Glutamatergic neuron (in vitro differentiated cells): ENCODE results near the gene SSR1. TPM values are rescaled to one million over a fixed set of nuclear protein-coding genes. Genes with fewer than 3 reads are reported as not detected.
"Not testable (repeated sequence)": the region's sequence is repeated elsewhere in the genome, so short reads cannot be mapped to it uniquely, and the experiment has no call there.

ENCODE experiments used
- DNase-seq: peaks from one replicate; pipeline ENCODE4 v3.0.0; 2022
- H3K27ac Mint-ChIP-seq: one replicate; pipeline ENCODE4 v1.8.0; 2020; ENCODE audit warnings: mild to moderate bottlenecking, mixed read lengths, inconsistent platforms; ENCODE audit not compliant: unreplicated experiment
- H3K27me3 Mint-ChIP-seq: one replicate; pipeline ENCODE4 v1.8.0; 2020; ENCODE audit warnings: mild to moderate bottlenecking, moderate library complexity, mixed read lengths, inconsistent platforms; ENCODE audit not compliant: unreplicated experiment
- H3K36me3 Mint-ChIP-seq: one replicate; pipeline ENCODE4 v1.8.0; 2020; ENCODE audit warnings: mild to moderate bottlenecking, mixed read lengths, inconsistent platforms; ENCODE audit not compliant: unreplicated experiment
- H3K4me1 Mint-ChIP-seq: one replicate; pipeline ENCODE4 v1.8.0; 2020; ENCODE audit warnings: mild to moderate bottlenecking, low read depth, mixed read lengths, inconsistent platforms; ENCODE audit not compliant: unreplicated experiment
- H3K4me3 Mint-ChIP-seq: one replicate; pipeline ENCODE4 v1.8.0; 2020; ENCODE audit warnings: mild to moderate bottlenecking, mixed read lengths, inconsistent platforms; ENCODE audit not compliant: unreplicated experiment
- H3K9me3 Mint-ChIP-seq: one replicate; pipeline ENCODE4 v1.8.0; 2020; ENCODE audit warnings: mild to moderate bottlenecking, moderate library complexity, mixed read lengths, inconsistent platforms; ENCODE audit not compliant: unreplicated experiment
- total RNA-seq: library from RNA; stranded (reverse); fragmentation: NEBNext Ultra II Directional; extraction: Animal tissue kit (Norgen Biotek cat#: 25700); gene quantifications from one replicate; pipeline ENCODE4 v1.2.1, GENCODE V29; 2021; ENCODE audit not compliant: unreplicated experiment
- TF ChIP-seq, protein P1 (sequence below): fragments of 200-600 bp; sonication (generic); IDR thresholded peaks from one replicate; pipeline ENCODE4 v1.5.0; 2021; ENCODE audit not compliant: partially characterized antibody, unreplicated experiment

SSR1 gene
- total RNA-seq, 1 donor from 2014 or later, result 113 TPM

DNA sequence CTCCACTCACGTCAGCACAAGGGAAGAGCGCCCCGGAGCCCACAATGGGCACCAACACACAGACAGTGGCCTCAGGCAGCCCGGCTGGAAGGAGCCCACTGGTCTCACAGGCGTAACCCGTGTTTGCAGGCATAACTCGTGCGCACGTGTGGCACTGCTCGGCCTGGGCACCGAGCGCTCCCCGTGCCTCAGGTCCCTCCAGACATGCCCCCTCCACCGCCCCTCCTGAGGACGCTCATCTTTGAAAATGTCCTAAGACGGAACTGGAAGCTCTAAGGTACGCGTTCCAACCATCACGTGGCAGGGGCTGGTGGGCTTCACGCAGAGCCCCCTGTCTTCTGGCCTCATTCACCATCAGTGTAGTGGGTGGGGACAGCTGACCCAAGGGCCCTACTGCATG is 44.6 kb downstream of the SSR1 start:
- peaks cover 7% of the 10 kb centered on the region for H3K27me3 Mint-ChIP-seq
- TF ChIP-seq, protein P1, sequence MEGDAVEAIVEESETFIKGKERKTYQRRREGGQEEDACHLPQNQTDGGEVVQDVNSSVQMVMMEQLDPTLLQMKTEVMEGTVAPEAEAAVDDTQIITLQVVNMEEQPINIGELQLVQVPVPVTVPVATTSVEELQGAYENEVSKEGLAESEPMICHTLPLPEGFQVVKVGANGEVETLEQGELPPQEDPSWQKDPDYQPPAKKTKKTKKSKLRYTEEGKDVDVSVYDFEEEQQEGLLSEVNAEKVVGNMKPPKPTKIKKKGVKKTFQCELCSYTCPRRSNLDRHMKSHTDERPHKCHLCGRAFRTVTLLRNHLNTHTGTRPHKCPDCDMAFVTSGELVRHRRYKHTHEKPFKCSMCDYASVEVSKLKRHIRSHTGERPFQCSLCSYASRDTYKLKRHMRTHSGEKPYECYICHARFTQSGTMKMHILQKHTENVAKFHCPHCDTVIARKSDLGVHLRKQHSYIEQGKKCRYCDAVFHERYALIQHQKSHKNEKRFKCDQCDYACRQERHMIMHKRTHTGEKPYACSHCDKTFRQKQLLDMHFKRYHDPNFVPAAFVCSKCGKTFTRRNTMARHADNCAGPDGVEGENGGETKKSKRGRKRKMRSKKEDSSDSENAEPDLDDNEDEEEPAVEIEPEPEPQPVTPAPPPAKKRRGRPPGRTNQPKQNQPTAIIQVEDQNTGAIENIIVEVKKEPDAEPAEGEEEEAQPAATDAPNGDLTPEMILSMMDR, result no peak

GRCh38 chr6:7267466-7268091 is 45.4 kb downstream of the SSR1 start:
- Mint-ChIP-seq H3K4me1 (peaks cover 10% of the 10 kb centered on the region), H3K27me3 (peaks cover 7% of the 10 kb centered on the region), H3K9me3 (peaks cover 8% of the 10 kb centered on the region), H3K36me3 (no peaks in the 10 kb centered on the region), H3K4me3 (no peak overlapping the region), H3K27ac (no peak overlapping the region)
- DNase-seq, result no peak
- TF ChIP-seq, protein P1, result no peak

More for the DNA sequence above, 44.6 kb downstream of the SSR1 start:
- Mint-ChIP-seq H3K4me1 (peaks cover 10% of the 10 kb centered on the region), H3K9me3 (peaks cover 8% of the 10 kb centered on the region), H3K27ac (no peak overlapping the region), H3K4me3 (no peak overlapping the region), H3K36me3 (no peaks in the 10 kb centered on the region)
- no peak for DNase-seq

DNA sequence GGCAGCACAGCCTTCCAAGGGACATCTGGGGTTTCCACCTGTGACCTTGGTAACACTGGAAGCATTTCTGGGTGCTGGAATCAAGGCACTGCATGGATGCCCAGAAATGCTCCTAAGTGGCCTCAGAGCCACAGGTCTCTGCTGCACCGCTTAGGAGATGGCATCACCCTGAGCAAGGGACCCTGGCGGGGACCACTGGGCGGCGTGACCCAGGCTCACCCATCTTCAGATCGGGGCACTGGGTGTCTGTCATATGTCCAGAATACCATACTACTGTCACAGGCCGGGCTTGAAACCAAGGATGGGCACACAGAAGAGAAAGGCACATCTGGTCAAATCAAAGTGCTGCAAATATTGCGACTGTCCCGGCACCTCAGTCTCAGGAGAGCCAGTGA is 45.9 kb downstream of the SSR1 start:
- Mint-ChIP-seq H3K27me3 (peaks cover 8% of the 10 kb centered on the region), H3K4me1 (peaks cover 14% of the 10 kb centered on the region), H3K27ac (no peak overlapping the region), H3K36me3 (no peaks in the 10 kb centered on the region), H3K9me3 (peaks cover 13% of the 10 kb centered on the region), H3K4me3 (no peak overlapping the region)
- TF ChIP-seq, protein P1, result no peak
- DNase-seq, result no peak

- Mint-ChIP-seq H3K9me3 (peaks cover 22% of the 10 kb centered on the region), H3K4me1 (peaks cover 22% of the 10 kb centered on the region), H3K27me3 (peaks cover 19% of the 10 kb centered on the region)
- not testable (repeated sequence) for H3K4me3 Mint-ChIP-seq, H3K27ac Mint-ChIP-seq, DNase-seq, H3K36me3 Mint-ChIP-seq
Measured at GRCh38 chr6:7265385-7265726, 47.6 kb downstream of the SSR1 start.

- Mint-ChIP-seq H3K27ac (no peak overlapping the region), H3K9me3 (peaks cover 20% of the 10 kb centered on the region), H3K4me1 (peaks cover 25% of the 10 kb centered on the region), H3K4me3 (no peak overlapping the region), H3K36me3 (no peaks in the 10 kb centered on the region), H3K27me3 (peaks cover 19% of the 10 kb centered on the region)
- no peak for DNase-seq
- TF ChIP-seq, protein P1, result no peak
Measured at GRCh38 chr6:7264686-7265384, 48.2 kb downstream of the SSR1 start.
